SK-N-SH treated with all-trans-retinoic acid at 6 μM for 48 hours (cell line): ENCODE data around the gene TMPRSS6.

Experiments used
- ARNTL ChIP-seq: fragments of 450-650 bp; formaldehyde crosslinking; IDR thresholded peaks from 2 replicates; pipeline ENCODE4 v1.5.0; 2020; ENCODE audit warnings: low read depth, mild to moderate bottlenecking, moderate library complexity, borderline replicate concordance
- ESRRG ChIP-seq: fragments of 250-450 bp; sonication (Bioruptor Pico); IDR thresholded peaks from 2 replicates; pipeline ENCODE4 v1.6.1; 2021; ENCODE audit warnings: mild to moderate bottlenecking
- PPARA ChIP-seq: fragments of 250-450 bp; sonication (Bioruptor Pico); IDR thresholded peaks from 2 replicates; pipeline ENCODE4 v1.5.0; 2020; ENCODE audit warnings: mild to moderate bottlenecking, borderline replicate concordance
- SNAI2 ChIP-seq: fragments of 250-450 bp; sonication (Bioruptor Pico); IDR thresholded peaks from 2 replicates; pipeline ENCODE4 v1.5.0; 2020; ENCODE audit warnings: mild to moderate bottlenecking, moderate library complexity
- TCF4 ChIP-seq: fragments of 250-450 bp; sonication (Bioruptor Pico); IDR thresholded peaks from 2 replicates; pipeline ENCODE4 v1.8.0; 2021; ENCODE audit warnings: mild to moderate bottlenecking, moderate library complexity, borderline replicate concordance
- TOX ChIP-seq: fragments of 250-450 bp; sonication (Bioruptor Pico); IDR thresholded peaks from 2 replicates; pipeline ENCODE4 v1.8.0; 2021; ENCODE audit warnings: mild to moderate bottlenecking, moderate library complexity, borderline replicate concordance
- ZNF565 ChIP-seq: fragments of 450-650 bp; formaldehyde crosslinking; conservative IDR thresholded peaks from 2 replicates; pipeline ENCODE4 v1.5.0; 2020; ENCODE audit warnings: low read depth, mild to moderate bottlenecking, moderate library complexity
- ZNF70 ChIP-seq: fragments of 450-650 bp; formaldehyde crosslinking; IDR thresholded peaks from 2 replicates; pipeline ENCODE4 v1.5.0; 2020; ENCODE audit warnings: mild to moderate bottlenecking, moderate library complexity
- ZNF8 ChIP-seq: fragments of 450-650 bp; formaldehyde crosslinking; IDR thresholded peaks from 2 replicates; pipeline ENCODE4 v1.5.0; 2020; ENCODE audit warnings: mild to moderate bottlenecking, moderate library complexity
- TF ChIP-seq, protein P1 (sequence below): fragments of 250-450 bp; sonication (Bioruptor Pico); IDR thresholded peaks from 2 replicates; pipeline ENCODE4 v1.8.0; 2020; ENCODE audit warnings: mild to moderate bottlenecking, moderate library complexity, borderline replicate concordance
- TF ChIP-seq, protein P2 (sequence below): fragments of 250-450 bp; sonication (Bioruptor Pico); IDR thresholded peaks from 2 replicates; pipeline ENCODE4 v1.5.1; 2020; ENCODE audit warnings: low read depth, mild to moderate bottlenecking, moderate library complexity
- TF ChIP-seq, protein P3 (sequence below): fragments of 250-450 bp; sonication (Bioruptor Pico); IDR thresholded peaks from 2 replicates; pipeline ENCODE4 v1.8.0; 2021; ENCODE audit warnings: low read depth, mild to moderate bottlenecking, moderate library complexity, borderline replicate concordance
- TF ChIP-seq, protein P4 (sequence below): fragments of 250-450 bp; sonication (Bioruptor Pico); IDR thresholded peaks from 2 replicates; pipeline ENCODE4 v1.5.0; 2020; ENCODE audit warnings: mild to moderate bottlenecking, moderate library complexity

DNA sequence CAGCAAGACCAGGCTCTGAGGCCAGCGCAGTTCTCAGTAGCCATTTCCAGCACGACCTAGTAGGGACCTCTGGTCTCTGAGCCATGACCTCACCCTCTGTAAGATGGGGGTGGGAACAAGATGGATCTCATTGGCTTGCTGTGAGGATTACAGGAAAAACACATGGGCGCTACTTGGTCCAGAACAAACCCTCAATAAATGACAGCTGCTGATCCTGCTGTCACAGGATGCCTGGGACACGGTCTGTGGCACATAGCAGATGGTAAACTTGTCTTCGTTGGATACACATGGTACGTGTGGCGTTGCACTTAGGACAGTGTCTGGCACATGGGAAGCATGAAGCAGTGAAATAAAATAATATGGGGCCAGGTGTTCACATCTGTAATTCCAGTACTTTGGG lies 62.5 kb downstream of the TMPRSS6 start:
- TF ChIP-seq ESRRG (CRISPR knock-in tag), result no peak
- TF ChIP-seq PPARA (CRISPR knock-in tag), result no peak
- TF ChIP-seq, protein P1, sequence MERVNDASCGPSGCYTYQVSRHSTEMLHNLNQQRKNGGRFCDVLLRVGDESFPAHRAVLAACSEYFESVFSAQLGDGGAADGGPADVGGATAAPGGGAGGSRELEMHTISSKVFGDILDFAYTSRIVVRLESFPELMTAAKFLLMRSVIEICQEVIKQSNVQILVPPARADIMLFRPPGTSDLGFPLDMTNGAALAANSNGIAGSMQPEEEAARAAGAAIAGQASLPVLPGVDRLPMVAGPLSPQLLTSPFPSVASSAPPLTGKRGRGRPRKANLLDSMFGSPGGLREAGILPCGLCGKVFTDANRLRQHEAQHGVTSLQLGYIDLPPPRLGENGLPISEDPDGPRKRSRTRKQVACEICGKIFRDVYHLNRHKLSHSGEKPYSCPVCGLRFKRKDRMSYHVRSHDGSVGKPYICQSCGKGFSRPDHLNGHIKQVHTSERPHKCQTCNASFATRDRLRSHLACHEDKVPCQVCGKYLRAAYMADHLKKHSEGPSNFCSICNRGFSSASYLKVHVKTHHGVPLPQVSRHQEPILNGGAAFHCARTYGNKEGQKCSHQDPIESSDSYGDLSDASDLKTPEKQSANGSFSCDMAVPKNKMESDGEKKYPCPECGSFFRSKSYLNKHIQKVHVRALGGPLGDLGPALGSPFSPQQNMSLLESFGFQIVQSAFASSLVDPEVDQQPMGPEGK, result no peak
- TF ChIP-seq, protein P2, sequence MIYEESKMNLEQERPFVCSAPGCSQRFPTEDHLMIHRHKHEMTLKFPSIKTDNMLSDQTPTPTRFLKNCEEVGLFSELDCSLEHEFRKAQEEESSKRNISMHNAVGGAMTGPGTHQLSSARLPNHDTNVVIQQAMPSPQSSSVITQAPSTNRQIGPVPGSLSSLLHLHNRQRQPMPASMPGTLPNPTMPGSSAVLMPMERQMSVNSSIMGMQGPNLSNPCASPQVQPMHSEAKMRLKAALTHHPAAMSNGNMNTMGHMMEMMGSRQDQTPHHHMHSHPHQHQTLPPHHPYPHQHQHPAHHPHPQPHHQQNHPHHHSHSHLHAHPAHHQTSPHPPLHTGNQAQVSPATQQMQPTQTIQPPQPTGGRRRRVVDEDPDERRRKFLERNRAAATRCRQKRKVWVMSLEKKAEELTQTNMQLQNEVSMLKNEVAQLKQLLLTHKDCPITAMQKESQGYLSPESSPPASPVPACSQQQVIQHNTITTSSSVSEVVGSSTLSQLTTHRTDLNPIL (CRISPR knock-in tag), result no peak
- TF ChIP-seq ZNF8 (CRISPR knock-in tag), result no peak
- no peak for TF ChIP-seq SNAI2
- TF ChIP-seq TOX, result no peak
- no peak for TF ChIP-seq ZNF70 (CRISPR knock-in tag)
- TF ChIP-seq TCF4 (CRISPR knock-in tag), result no peak
- TF ChIP-seq, protein P3, sequence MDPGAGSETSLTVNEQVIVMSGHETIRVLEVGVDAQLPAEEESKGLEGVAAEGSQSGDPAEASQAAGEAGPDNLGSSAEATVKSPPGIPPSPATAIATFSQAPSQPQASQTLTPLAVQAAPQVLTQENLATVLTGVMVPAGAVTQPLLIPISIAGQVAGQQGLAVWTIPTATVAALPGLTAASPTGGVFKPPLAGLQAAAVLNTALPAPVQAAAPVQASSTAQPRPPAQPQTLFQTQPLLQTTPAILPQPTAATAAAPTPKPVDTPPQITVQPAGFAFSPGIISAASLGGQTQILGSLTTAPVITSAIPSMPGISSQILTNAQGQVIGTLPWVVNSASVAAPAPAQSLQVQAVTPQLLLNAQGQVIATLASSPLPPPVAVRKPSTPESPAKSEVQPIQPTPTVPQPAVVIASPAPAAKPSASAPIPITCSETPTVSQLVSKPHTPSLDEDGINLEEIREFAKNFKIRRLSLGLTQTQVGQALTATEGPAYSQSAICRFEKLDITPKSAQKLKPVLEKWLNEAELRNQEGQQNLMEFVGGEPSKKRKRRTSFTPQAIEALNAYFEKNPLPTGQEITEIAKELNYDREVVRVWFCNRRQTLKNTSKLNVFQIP (CRISPR knock-in tag), result no peak
- TF ChIP-seq, protein P4, sequence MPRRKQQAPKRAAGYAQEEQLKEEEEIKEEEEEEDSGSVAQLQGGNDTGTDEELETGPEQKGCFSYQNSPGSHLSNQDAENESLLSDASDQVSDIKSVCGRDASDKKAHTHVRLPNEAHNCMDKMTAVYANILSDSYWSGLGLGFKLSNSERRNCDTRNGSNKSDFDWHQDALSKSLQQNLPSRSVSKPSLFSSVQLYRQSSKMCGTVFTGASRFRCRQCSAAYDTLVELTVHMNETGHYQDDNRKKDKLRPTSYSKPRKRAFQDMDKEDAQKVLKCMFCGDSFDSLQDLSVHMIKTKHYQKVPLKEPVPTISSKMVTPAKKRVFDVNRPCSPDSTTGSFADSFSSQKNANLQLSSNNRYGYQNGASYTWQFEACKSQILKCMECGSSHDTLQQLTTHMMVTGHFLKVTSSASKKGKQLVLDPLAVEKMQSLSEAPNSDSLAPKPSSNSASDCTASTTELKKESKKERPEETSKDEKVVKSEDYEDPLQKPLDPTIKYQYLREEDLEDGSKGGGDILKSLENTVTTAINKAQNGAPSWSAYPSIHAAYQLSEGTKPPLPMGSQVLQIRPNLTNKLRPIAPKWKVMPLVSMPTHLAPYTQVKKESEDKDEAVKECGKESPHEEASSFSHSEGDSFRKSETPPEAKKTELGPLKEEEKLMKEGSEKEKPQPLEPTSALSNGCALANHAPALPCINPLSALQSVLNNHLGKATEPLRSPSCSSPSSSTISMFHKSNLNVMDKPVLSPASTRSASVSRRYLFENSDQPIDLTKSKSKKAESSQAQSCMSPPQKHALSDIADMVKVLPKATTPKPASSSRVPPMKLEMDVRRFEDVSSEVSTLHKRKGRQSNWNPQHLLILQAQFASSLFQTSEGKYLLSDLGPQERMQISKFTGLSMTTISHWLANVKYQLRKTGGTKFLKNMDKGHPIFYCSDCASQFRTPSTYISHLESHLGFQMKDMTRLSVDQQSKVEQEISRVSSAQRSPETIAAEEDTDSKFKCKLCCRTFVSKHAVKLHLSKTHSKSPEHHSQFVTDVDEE (CRISPR knock-in tag), result no peak
- no peak for TF ChIP-seq ZNF565 (CRISPR knock-in tag)
- TF ChIP-seq ARNTL (CRISPR knock-in tag), result no peak
